ENCODE results near the gene GSPT1.

GSPT1 gene

GRCh38 chr16:11851294-11852091 lies 64.3 kb downstream of the GSPT1 start, which contains the start of gene RSL1D1:
TSS of gene RSL1D1 (minus strand) at chr16:11851542. CDS start at chr16:11851512, 30 bp downstream.
- no peak for TF ChIP-seq CTCF (IDR thresholded peaks at IDR 0.05; ENCODE audit: insufficient read depth, low read length)
- TF ChIP-seq REST (IDR thresholded peaks at IDR 0.05; ENCODE audit: insufficient replicate concordance, low read depth) = peak; percentile 82
- peak; percentile 94 for TF ChIP-seq GABPA (IDR thresholded peaks at IDR 0.05; ENCODE audit: low read depth)
- TF ChIP-seq POLR2AphosphoS5 (IDR thresholded peaks at IDR 0.05; ENCODE audit: low read depth) = peak; percentile 97
- peak; percentile 90 for TF ChIP-seq SPI1 (IDR thresholded peaks at IDR 0.05; ENCODE audit: borderline replicate concordance, low read depth)
- peak within 1 kb of the TSS; percentile 94 for H3K27ac ChIP-seq (replicated peaks)
- H3K27me3 ChIP-seq (ENCODE audit: insufficient read depth, poor library complexity, severe bottlenecking) = no peaks in the 10 kb centered on the region
- DNase-seq (ENCODE audit: low read depth in 1 of 2, low spot score in 1 of 2) = peak; percentile 93 to 96
- H3K4me3 ChIP-seq (replicated peaks; ENCODE audit: insufficient read depth, low read length) = peak within 1 kb of the TSS; percentile 74

GRCh38 chr16:11848842-11849241 lies 66.9 kb downstream of the GSPT1 start:
- H3K27ac ChIP-seq (replicated peaks) = no peak overlapping the region
- H3K4me3 ChIP-seq (replicated peaks; ENCODE audit: insufficient read depth, low read length) = no peak overlapping the region
- H3K27me3 ChIP-seq (ENCODE audit: insufficient read depth, poor library complexity, severe bottlenecking) = no peaks in the 10 kb centered on the region
- no peak for DNase-seq (ENCODE audit: low read depth in 1 of 2, low spot score in 1 of 2)
- TF ChIP-seq SPI1 (IDR thresholded peaks at IDR 0.05; ENCODE audit: borderline replicate concordance, low read depth) (no peak), REST (IDR thresholded peaks at IDR 0.05; ENCODE audit: insufficient replicate concordance, low read depth) (no peak), CTCF (IDR thresholded peaks at IDR 0.05; ENCODE audit: insufficient read depth, low read length) (no peak), GABPA (IDR thresholded peaks at IDR 0.05; ENCODE audit: low read depth) (no peak), POLR2AphosphoS5 (IDR thresholded peaks at IDR 0.05; ENCODE audit: low read depth) (no peak)

- DNase-seq (ENCODE audit: low read depth in 1 of 2, low spot score in 1 of 2) = no peak
- H3K27ac ChIP-seq (replicated peaks) = no peak overlapping the region
- H3K4me3 ChIP-seq (replicated peaks; ENCODE audit: insufficient read depth, low read length) = no peak overlapping the region
- TF ChIP-seq POLR2AphosphoS5 (IDR thresholded peaks at IDR 0.05; ENCODE audit: low read depth) (no peak; the same call in 1 of the 2 replicates), REST (IDR thresholded peaks at IDR 0.05; ENCODE audit: insufficient replicate concordance, low read depth) (no peak), GABPA (IDR thresholded peaks at IDR 0.05; ENCODE audit: low read depth) (no peak), SPI1 (IDR thresholded peaks at IDR 0.05; ENCODE audit: borderline replicate concordance, low read depth) (no peak), CTCF (IDR thresholded peaks at IDR 0.05; ENCODE audit: insufficient read depth, low read length) (no peak)
- no peaks in the 10 kb centered on the region for H3K27me3 ChIP-seq (ENCODE audit: insufficient read depth, poor library complexity, severe bottlenecking)
Observed at GRCh38 chr16:11844499-11844898, 71.3 kb downstream of the GSPT1 start.
